Measurements from ENCODE around the gene KRT33B.

GRCh38 chr17:41327411-41328120, 42.0 kb downstream of the KRT33B start:
- TF ChIP-seq CTCF (IDR thresholded peaks at IDR 0.05) (no peak), POLR2A (IDR thresholded peaks at IDR 0.05) (no peak)

All from heart left ventricle (tissue), 13 donors.